HUES6 (cell line): ENCODE measurements around the gene PLVAP.

ENCODE experiments used
- H3K27ac ChIP-seq: 2 replicates; pipeline ENCODE4 v1.7.0; 2013; ENCODE audit warnings: low read depth, mild to moderate bottlenecking, low read length, inconsistent platforms
- H3K27me3 ChIP-seq: 2 replicates; pipeline ENCODE4 v1.6.1; 2013; ENCODE audit warnings: low read length; ENCODE audit not compliant: control insufficient read depth, insufficient read depth
- H3K36me3 ChIP-seq: 2 replicates; pipeline ENCODE4 v1.6.1; 2013; ENCODE audit warnings: low read length; ENCODE audit not compliant: control insufficient read depth, insufficient read depth
- H3K4me1 ChIP-seq: 2 replicates; pipeline ENCODE4 v1.6.1; 2013; ENCODE audit warnings: low read length; ENCODE audit not compliant: control insufficient read depth, insufficient read depth
- H3K4me3 ChIP-seq: 2 replicates; pipeline ENCODE4 v1.5.1; 2013; ENCODE audit warnings: low read depth, low read length
- H3K9ac ChIP-seq: one replicate; pipeline ENCODE4 v1.6.1; 2013; ENCODE audit warnings: mild to moderate bottlenecking, low read length
- H3K9me3 ChIP-seq: 2 replicates; pipeline ENCODE4 v1.6.1; 2013; ENCODE audit warnings: low read depth, low read length; ENCODE audit not compliant: control insufficient read depth, insufficient read depth

The PLVAP gene

DNA sequence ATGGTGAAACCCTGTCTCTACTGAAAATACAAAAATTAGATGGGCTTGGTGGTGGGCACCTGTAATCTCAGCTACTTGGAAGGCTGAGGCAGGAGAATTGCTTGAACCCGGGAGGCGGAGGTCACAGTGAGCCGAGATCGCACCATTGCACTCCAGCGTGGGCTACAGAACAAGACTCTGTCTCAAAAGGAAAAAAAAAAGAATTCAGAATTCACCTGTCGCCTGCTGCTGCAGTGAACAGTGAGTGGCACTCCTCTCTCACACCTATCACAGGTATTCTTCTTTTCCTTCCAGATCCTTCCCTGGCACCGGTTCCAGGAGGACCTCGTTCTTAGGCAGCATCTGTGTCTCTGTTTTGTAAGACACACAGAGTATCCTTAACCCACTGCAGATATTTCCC lies 37.0 kb upstream of the PLVAP start:
- H3K4me1 ChIP-seq = peaks cover 41% of the 10 kb centered on the region
- peaks cover 2% of the 10 kb centered on the region; the same call in 1 of the 2 replicates for H3K36me3 ChIP-seq
- H3K27ac ChIP-seq = no peak overlapping the region; the same call in 1 of the 2 replicates
- H3K9ac ChIP-seq = no peak overlapping the region
- H3K4me3 ChIP-seq = no peak overlapping the region
- H3K27me3 ChIP-seq = no peaks in the 10 kb centered on the region
- H3K9me3 ChIP-seq = no peaks in the 10 kb centered on the region

DNA sequence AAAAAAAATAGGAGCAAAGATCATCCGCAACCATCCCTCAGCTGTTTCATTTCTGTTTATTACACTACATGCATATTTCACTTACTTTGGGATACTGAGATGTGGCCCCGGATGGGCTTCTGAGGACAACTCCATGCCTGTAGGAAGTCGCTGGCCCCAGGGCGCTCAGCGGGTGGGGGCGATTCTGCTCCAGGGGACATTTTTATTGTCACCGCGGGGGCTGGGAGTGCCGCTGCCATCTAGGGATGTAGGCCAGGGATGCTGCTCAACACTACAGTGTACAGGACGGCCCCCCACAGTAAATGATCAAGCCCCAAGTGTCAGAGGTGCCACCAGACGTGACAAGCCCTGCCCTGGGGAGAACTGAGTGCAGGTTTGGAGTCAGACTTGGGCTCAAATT lies 34.7 kb upstream of the PLVAP start:
- Histone ChIP-seq H3K4me3 (no peak overlapping the region), H3K27ac (no peak overlapping the region), H3K9ac (no peak overlapping the region), H3K9me3 (no peaks in the 10 kb centered on the region), H3K27me3 (no peaks in the 10 kb centered on the region), H3K4me1 (peaks cover 43% of the 10 kb centered on the region), H3K36me3 (peaks cover 2% of the 10 kb centered on the region; the same call in 1 of the 2 replicates)

- Histone ChIP-seq H3K4me1 (peaks cover 51% of the 10 kb centered on the region), H3K4me3 (no peak overlapping the region), H3K27ac (no peak overlapping the region), H3K36me3 (peaks cover 2% of the 10 kb centered on the region; the same call in 1 of the 2 replicates), H3K27me3 (no peaks in the 10 kb centered on the region), H3K9ac (no peak overlapping the region), H3K9me3 (no peaks in the 10 kb centered on the region)
These were observed 32.8 kb upstream of the PLVAP start for GRCh38 chr19:17409990-17410389.

- Histone ChIP-seq H3K4me3 (no peak overlapping the region), H3K4me1 (peaks cover 37% of the 10 kb centered on the region), H3K27me3 (no peaks in the 10 kb centered on the region), H3K27ac (no peak overlapping the region; the same call in 1 of the 2 replicates), H3K9ac (peak overlapping the region; percentile 38), H3K9me3 (no peaks in the 10 kb centered on the region), H3K36me3 (peaks cover 8% of the 10 kb centered on the region)
These were observed 29.7 kb upstream of the PLVAP start for GRCh38 chr19:17406887-17407196.

GRCh38 chr19:17406046-17406886 lies 29.1 kb upstream of the PLVAP start:
- H3K27me3 ChIP-seq = no peaks in the 10 kb centered on the region
- H3K4me3 ChIP-seq = peak overlapping the region; percentile 63; the same call in 1 of the 2 replicates
- H3K27ac ChIP-seq = no peak overlapping the region
- H3K9me3 ChIP-seq = no peaks in the 10 kb centered on the region
- peaks cover 33% of the 10 kb centered on the region for H3K4me1 ChIP-seq
- H3K36me3 ChIP-seq = peaks cover 13% of the 10 kb centered on the region
- peak overlapping the region; percentile 38 for H3K9ac ChIP-seq

DNA sequence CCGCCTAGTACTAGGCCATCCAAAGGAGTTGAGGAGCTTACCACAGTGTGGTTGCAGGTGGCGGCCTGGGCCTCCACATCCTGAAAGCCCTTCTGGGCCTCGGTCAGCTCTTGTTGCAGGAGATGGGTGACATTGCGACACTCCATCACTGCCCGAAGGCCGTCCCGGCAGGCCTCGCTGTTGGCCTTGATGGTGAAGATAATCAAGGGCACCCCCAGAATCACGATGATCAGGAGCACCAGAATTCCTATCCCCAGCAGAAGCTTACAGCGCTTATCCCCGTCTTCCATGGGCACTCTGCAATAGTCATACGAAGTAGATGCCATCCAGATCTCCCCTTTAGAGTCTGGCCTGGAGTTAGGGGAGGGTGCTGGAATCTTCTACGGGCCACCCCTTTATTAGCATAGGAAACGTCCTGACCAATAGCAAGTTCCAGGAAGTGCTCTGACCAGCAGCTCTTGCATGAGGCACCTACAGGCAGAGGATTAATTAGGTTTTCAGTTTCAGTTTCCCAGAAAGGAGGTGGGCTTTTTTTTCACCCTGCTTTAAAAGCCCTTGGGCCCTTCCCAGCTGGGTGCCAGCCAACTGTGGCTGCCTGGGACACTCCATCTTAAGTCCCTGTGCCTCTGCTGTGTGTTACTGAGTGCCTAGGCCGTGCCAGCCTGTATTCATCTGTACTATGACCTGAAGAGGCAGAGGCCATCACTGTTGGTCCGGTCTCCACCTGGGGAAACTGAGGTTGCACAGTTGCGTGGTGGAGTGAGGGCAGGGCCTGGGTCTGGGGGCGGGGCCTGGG lies 28.3 kb upstream of the PLVAP start, which contains the start of gene BST2:
Gene BST2, minus strand, starts transcription at position 381 of the 796 bp plus-strand sequence. Its CDS starts 55 bp downstream, at position 326.
- Histone ChIP-seq H3K9me3 (no peaks in the 10 kb centered on the region), H3K4me1 (peaks cover 33% of the 10 kb centered on the region), H3K4me3 (peak within 1 kb of the TSS; percentile 63), H3K27me3 (no peaks in the 10 kb centered on the region), H3K36me3 (peaks cover 16% of the 10 kb centered on the region), H3K9ac (peak within 1 kb of the TSS; percentile 63), H3K27ac (peak within 1 kb of the TSS; percentile 75; the same call in 1 of the 2 replicates)

GRCh38 chr19:17404621-17405249 lies 27.6 kb upstream of the PLVAP start:
- Histone ChIP-seq H3K36me3 (peaks cover 21% of the 10 kb centered on the region), H3K4me1 (peaks cover 33% of the 10 kb centered on the region), H3K27ac (peak overlapping the region; percentile 75; the same call in 1 of the 2 replicates), H3K4me3 (peak overlapping the region; percentile 63), H3K9me3 (no peaks in the 10 kb centered on the region), H3K9ac (peak overlapping the region; percentile 63), H3K27me3 (no peaks in the 10 kb centered on the region)

- Histone ChIP-seq H3K4me1 (peaks cover 33% of the 10 kb centered on the region), H3K4me3 (peak overlapping the region; percentile 63), H3K9ac (peak overlapping the region; percentile 73)
These were observed 26.9 kb upstream of the PLVAP start for GRCh38 chr19:17404015-17404414.

GRCh38 chr19:17402982-17403855 lies 26.1 kb upstream of the PLVAP start:
- Histone ChIP-seq H3K36me3 (peaks cover 26% of the 10 kb centered on the region), H3K9ac (peak overlapping the region; percentile 73), H3K4me3 (peak overlapping the region; percentile 63), H3K27ac (no peak overlapping the region), H3K27me3 (no peaks in the 10 kb centered on the region), H3K4me1 (peaks cover 33% of the 10 kb centered on the region), H3K9me3 (no peaks in the 10 kb centered on the region)

More at GRCh38 chr19:17404015-17404414, 26.9 kb upstream of the PLVAP start:
- Histone ChIP-seq H3K9me3 (no peaks in the 10 kb centered on the region), H3K27ac (peak overlapping the region; percentile 75; the same call in 1 of the 2 replicates), H3K36me3 (peaks cover 22% of the 10 kb centered on the region), H3K27me3 (no peaks in the 10 kb centered on the region)

GRCh38 chr19:17401628-17402027 lies 24.5 kb upstream of the PLVAP start:
- no peaks in the 10 kb centered on the region for H3K27me3 ChIP-seq
- H3K9me3 ChIP-seq = no peaks in the 10 kb centered on the region
- no peak overlapping the region for H3K4me3 ChIP-seq
- H3K27ac ChIP-seq = no peak overlapping the region
- no peak overlapping the region for H3K9ac ChIP-seq
- H3K4me1 ChIP-seq = peaks cover 25% of the 10 kb centered on the region
- peaks cover 35% of the 10 kb centered on the region for H3K36me3 ChIP-seq
